Activated B cell treated with CpG ODN at 0.5 μM for 24 hours (primary cell): ENCODE measurements around the gene C20orf141. TPM values are rescaled to one million over a fixed set of nuclear protein-coding genes. Genes with fewer than 3 reads are reported as not detected.

Experiments used
- ATAC-seq: fragments of 200-7000 bp; cut with Tn5 transposase; one replicate; pipeline ENCODE4 v1.10.0; 2021; ENCODE audit warnings: low read depth, mild to moderate bottlenecking, moderate library complexity
- CTCF ChIA-PET: fragments of 350-600 bp; sonication (Branson Sonifier 250); formaldehyde crosslinking; loops from one replicate; lab custom pipeline; 2021; ENCODE audit warnings: antibody characterized with exemption; lab: Charles Lee
- POLR2A ChIA-PET: fragments of 350-600 bp; sonication (Branson Sonifier 250); formaldehyde crosslinking; loops from one replicate; lab custom pipeline; 2021; ENCODE audit warnings: antibody characterized with exemption; lab: Charles Lee
- DNase-seq: peaks from one replicate; pipeline ENCODE4 v3.0.0; 2022
- H3K27ac Mint-ChIP-seq: one replicate; pipeline ENCODE4 v1.8.0; 2020; ENCODE audit warnings: mixed read lengths
- H3K27me3 Mint-ChIP-seq: one replicate; pipeline ENCODE4 v1.8.0; 2021; ENCODE audit warnings: mixed read lengths
- H3K36me3 Mint-ChIP-seq: one replicate; pipeline ENCODE4 v1.8.0; 2021; ENCODE audit warnings: low read depth, mixed read lengths
- H3K4me1 Mint-ChIP-seq: one replicate; pipeline ENCODE4 v1.8.0; 2021; ENCODE audit warnings: mixed read lengths
- H3K4me3 Mint-ChIP-seq: one replicate; pipeline ENCODE4 v1.8.0; 2020; ENCODE audit warnings: mild to moderate bottlenecking, mixed read lengths
- H3K9me3 Mint-ChIP-seq: one replicate; pipeline ENCODE4 v1.8.0; 2020; ENCODE audit warnings: mixed read lengths
- intact Hi-C: fragments of 100-400 bp; cut with micrococcal nuclease; formaldehyde crosslinking; loops from one replicate; pipeline ENCODE4 v1.15.1; 2024
- total RNA-seq: library from RNA; stranded (reverse); gene quantifications from 2 replicates; pipeline ENCODE4 v1.2.3, GENCODE V29; 2022
- TF ChIP-seq, protein P1 (sequence below): fragments of 200-600 bp; IDR thresholded peaks from one replicate; pipeline ENCODE4 v1.8.0; 2022; ENCODE audit warnings: antibody characterized with exemption, mild to moderate bottlenecking

Gene C20orf141
- total RNA-seq, 1 donor from 2014 or later, result not detected

DNA sequence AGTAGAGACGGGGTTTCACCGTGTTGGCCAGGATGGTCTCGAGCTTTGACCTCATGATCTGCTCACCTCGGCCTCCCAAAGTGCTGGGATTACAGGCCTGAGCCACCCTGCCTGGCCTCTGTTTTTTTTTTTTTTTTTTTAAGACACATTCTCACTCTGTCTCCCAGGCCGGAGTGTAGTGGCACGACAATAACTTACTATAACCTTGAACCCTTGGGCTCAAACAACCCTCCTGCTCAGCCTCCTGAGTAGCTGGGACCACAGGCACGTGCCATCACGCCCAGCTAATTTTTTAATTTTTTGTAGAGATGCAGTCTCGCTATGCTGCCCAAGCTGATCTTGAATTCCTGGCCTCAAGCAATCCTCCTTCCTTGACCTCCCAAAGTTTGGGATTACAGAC lies 41.0 kb upstream of the C20orf141 start:
- peaks cover 30% of the 10 kb centered on the region for H3K27me3 Mint-ChIP-seq
- no peak for ATAC-seq
- no peaks in the 10 kb centered on the region for H3K9me3 Mint-ChIP-seq
- H3K36me3 Mint-ChIP-seq, result no peaks in the 10 kb centered on the region
- H3K4me1 Mint-ChIP-seq, result no peaks in the 10 kb centered on the region
- POLR2A ChIA-PET, result no interaction called here
- intact Hi-C loops, result no loop called here
- no peak for DNase-seq
- TF ChIP-seq, protein P1, sequence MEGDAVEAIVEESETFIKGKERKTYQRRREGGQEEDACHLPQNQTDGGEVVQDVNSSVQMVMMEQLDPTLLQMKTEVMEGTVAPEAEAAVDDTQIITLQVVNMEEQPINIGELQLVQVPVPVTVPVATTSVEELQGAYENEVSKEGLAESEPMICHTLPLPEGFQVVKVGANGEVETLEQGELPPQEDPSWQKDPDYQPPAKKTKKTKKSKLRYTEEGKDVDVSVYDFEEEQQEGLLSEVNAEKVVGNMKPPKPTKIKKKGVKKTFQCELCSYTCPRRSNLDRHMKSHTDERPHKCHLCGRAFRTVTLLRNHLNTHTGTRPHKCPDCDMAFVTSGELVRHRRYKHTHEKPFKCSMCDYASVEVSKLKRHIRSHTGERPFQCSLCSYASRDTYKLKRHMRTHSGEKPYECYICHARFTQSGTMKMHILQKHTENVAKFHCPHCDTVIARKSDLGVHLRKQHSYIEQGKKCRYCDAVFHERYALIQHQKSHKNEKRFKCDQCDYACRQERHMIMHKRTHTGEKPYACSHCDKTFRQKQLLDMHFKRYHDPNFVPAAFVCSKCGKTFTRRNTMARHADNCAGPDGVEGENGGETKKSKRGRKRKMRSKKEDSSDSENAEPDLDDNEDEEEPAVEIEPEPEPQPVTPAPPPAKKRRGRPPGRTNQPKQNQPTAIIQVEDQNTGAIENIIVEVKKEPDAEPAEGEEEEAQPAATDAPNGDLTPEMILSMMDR, result no peak
- no peak overlapping the region for H3K27ac Mint-ChIP-seq
- CTCF ChIA-PET, result no interaction called here
- H3K4me3 Mint-ChIP-seq, result no peak overlapping the region

DNA sequence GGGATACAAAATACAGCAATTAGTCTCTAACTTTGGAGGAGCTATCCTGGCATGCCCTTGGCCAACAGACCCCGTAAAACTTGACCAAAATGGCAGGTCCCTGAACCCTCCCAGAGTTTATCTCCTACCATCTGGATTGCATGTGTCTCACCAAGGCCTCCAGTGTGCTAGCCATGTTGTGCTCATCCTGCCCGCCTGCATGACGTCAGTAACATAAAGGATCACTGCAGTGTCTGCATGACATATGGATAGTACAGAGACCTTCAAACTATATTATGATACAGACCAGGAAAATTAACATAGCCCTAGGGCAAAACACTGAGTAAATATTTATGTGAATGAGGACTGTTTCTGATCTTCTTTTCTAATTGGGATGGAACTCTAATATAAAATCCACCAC lies 39.6 kb upstream of the C20orf141 start:
- DNase-seq (no peak), ATAC-seq (no peak)
- intact Hi-C loops, result no loop called here
- POLR2A ChIA-PET, result no interaction called here
- H3K4me1 Mint-ChIP-seq, result no peaks in the 10 kb centered on the region
- H3K4me3 Mint-ChIP-seq, result no peak overlapping the region
- no peaks in the 10 kb centered on the region for H3K9me3 Mint-ChIP-seq
- peaks cover 32% of the 10 kb centered on the region for H3K27me3 Mint-ChIP-seq
- TF ChIP-seq, protein P1, result no peak
- CTCF ChIA-PET, result no interaction called here
- no peaks in the 10 kb centered on the region for H3K36me3 Mint-ChIP-seq
- H3K27ac Mint-ChIP-seq, result no peak overlapping the region

DNA sequence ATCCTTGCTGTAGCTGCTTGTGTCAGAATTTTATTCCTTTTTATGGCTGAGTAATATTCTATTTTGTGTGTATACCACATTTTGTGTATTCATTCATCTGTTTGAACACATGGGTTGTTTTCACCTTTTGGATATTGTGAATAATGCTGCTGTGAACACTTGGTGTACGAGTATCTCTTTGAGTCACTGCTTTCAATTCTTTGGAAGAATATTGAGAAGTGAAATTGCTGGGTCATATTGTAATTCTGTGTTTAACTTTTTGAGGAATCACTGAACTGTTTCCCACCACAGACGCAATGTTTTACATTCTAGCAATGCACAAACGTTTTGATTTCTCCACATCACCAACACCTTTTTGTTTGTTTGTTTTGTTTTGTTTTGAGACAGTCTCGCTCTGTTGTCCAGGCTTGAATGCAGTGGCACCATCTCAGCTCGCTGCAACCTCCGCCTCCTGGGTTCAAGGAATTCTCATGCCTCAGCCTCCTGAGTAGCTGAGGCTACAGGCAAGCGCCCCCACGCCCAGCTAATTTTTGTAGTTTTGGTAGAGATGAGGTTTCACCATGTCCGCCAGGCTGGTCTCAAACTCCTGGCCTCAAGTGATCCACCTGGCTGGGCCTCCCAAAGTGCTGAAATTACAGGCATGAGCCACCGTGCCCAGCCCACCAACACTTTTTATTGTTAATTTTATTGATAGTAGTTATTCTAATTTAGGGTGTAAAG lies 36.0 kb upstream of the C20orf141 start:
- ChIA-PET POLR2A (no interaction called here), CTCF (no interaction called here)
- TF ChIP-seq, protein P1, result no peak

DNA sequence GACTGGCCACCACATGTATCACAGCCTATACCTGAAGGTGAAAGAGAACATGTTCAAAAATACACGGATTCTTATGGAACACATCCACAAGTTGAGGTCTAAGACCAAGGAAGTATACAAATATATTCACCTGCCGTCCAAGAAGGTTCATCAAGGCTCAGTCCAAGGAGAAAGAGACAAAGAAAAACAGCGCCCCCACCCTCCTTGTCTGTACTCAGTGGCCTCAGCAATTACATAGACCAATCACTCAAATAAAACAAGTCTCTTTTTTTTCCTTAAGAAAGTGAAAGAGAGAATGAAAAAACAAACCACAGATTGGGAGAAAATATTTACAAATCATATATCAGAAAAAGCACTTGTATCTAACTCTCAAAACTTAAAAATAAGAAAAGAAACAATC lies 33.8 kb upstream of the C20orf141 start:
- no peak overlapping the region for H3K27ac Mint-ChIP-seq
- ATAC-seq, result no peak
- H3K9me3 Mint-ChIP-seq, result peaks cover 2% of the 10 kb centered on the region
- TF ChIP-seq, protein P1, result no peak
- no peaks in the 10 kb centered on the region for H3K36me3 Mint-ChIP-seq
- ChIA-PET CTCF (no interaction called here), POLR2A (interaction anchor here (0.6 kb wide), 1 partner anchor 9 kb away, joined by 3 read pairs; no protein-coding TSS in a partner anchor)
- DNase-seq, result no peak
- H3K4me1 Mint-ChIP-seq, result no peaks in the 10 kb centered on the region
- no peak overlapping the region for H3K4me3 Mint-ChIP-seq
- intact Hi-C loops, result no loop called here
- H3K27me3 Mint-ChIP-seq, result peaks cover 30% of the 10 kb centered on the region

More for the DNA sequence above, 36.0 kb upstream of the C20orf141 start:
- no peak for DNase-seq
- no peaks in the 10 kb centered on the region for H3K36me3 Mint-ChIP-seq
- no peak for ATAC-seq
- H3K27ac Mint-ChIP-seq, result no peak overlapping the region
- intact Hi-C loops, result no loop called here
- no peaks in the 10 kb centered on the region for H3K9me3 Mint-ChIP-seq
- H3K27me3 Mint-ChIP-seq, result peaks cover 28% of the 10 kb centered on the region
- H3K4me1 Mint-ChIP-seq, result no peaks in the 10 kb centered on the region
- H3K4me3 Mint-ChIP-seq, result no peak overlapping the region

DNA sequence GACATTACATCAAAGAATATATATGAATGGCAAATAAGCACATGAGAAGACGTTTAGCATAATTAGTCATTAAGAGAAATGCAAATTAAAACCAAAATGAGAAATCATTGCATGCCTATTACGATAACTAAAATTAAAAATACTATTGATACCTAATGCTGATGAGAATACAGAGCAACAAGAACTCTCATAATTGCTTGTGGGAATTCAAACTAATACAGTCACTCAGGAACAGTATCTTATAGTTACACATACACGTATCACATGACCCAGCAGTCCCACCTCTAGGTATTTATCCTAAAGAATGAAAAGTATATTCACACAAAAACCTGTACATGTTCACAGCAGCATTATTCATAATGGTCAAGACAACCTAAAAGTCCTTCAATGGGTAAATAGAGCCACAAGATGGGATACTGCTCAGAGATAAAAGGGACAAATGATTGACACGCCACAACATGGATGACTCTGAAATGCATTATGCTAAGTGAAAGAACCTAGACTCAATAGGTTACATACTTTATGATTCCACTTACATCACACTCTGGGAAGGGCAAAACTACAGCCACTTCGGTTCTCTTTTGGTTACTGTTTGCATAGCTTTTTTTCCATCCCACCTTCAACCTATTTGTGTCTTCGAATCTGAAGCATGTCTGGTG lies 30.8 kb upstream of the C20orf141 start:
- TF ChIP-seq, protein P1, result no peak
- POLR2A ChIA-PET, result no interaction called here
- ATAC-seq (no peak), DNase-seq (no peak)
- Mint-ChIP-seq H3K27me3 (peaks cover 21% of the 10 kb centered on the region), H3K36me3 (no peaks in the 10 kb centered on the region), H3K4me3 (no peak overlapping the region), H3K9me3 (peaks cover 5% of the 10 kb centered on the region), H3K4me1 (no peaks in the 10 kb centered on the region), H3K27ac (no peak overlapping the region)
- intact Hi-C loops, result no loop called here
- CTCF ChIA-PET, result no interaction called here
